HG03175 (cell line): ENCODE data around the gene CYP26A1.

Source experiments
- ATAC-seq: cut with Tn5 transposase; IDR thresholded peaks from one replicate; pipeline ENCODE4 v1.9.1; 2021; ENCODE audit warnings: mild to moderate bottlenecking, moderate library complexity; ENCODE audit not compliant: unreplicated experiment

The CYP26A1 gene

GRCh38 chr10:93073539-93074146, at the start of gene CYP26A1:
TSS of gene CYP26A1 (plus strand) at chr10:93073893. CDS start at chr10:93073935, 42 bp downstream.
- ATAC-seq: no peak

GRCh38 chr10:93026072-93026471, 47.6 kb upstream of the CYP26A1 start:
- no peak for ATAC-seq

- no peak for ATAC-seq
Measured at GRCh38 chr10:93027508-93027907, 46.2 kb upstream of the CYP26A1 start.

GRCh38 chr10:93028883-93029282, 44.8 kb upstream of the CYP26A1 start:
- ATAC-seq: no peak

GRCh38 chr10:93030409-93030808, 43.3 kb upstream of the CYP26A1 start:
- no peak for ATAC-seq

- ATAC-seq: no peak
Measured at GRCh38 chr10:93032105-93032808, 41.4 kb upstream of the CYP26A1 start.

GRCh38 chr10:93032809-93033137, 40.9 kb upstream of the CYP26A1 start:
- ATAC-seq: no peak

GRCh38 chr10:93034426-93034825, 39.3 kb upstream of the CYP26A1 start:
- ATAC-seq: no peak

- no peak for ATAC-seq
Measured at GRCh38 chr10:93039110-93039509, 34.6 kb upstream of the CYP26A1 start.

GRCh38 chr10:93039721-93040120, 34.0 kb upstream of the CYP26A1 start:
- no peak for ATAC-seq

- ATAC-seq: no peak
Measured at GRCh38 chr10:93054486-93054885, 19.2 kb upstream of the CYP26A1 start.

GRCh38 chr10:93058139-93058538, 15.6 kb upstream of the CYP26A1 start:
- ATAC-seq: no peak

- no peak for ATAC-seq
Measured at GRCh38 chr10:93059975-93060886, 13.5 kb upstream of the CYP26A1 start, which contains the start of gene CYP26C1. TSS of gene CYP26C1 (plus strand) at chr10:93060798. CDS start at chr10:93061264, 466 bp downstream.

- no peak for ATAC-seq
Measured at GRCh38 chr10:93060887-93061593, 12.7 kb upstream of the CYP26A1 start.

GRCh38 chr10:93061594-93062513, 11.8 kb upstream of the CYP26A1 start:
- no peak for ATAC-seq

GRCh38 chr10:93062514-93063143, 11.1 kb upstream of the CYP26A1 start:
- no peak for ATAC-seq

- no peak for ATAC-seq
Measured at GRCh38 chr10:93063144-93063976, 10.3 kb upstream of the CYP26A1 start.

GRCh38 chr10:93063977-93064660, 9.6 kb upstream of the CYP26A1 start:
- ATAC-seq: no peak
